GM21390 (cell line): ENCODE data around the gene CENPT.

Experiments
- ATAC-seq: cut with Tn5 transposase; IDR thresholded peaks from one replicate; pipeline ENCODE4 v1.9.1; 2021; ENCODE audit not compliant: unreplicated experiment

CENPT gene

GRCh38 chr16:67811899-67812298 is 35.6 kb downstream of the CENPT start:
- no peak for ATAC-seq

GRCh38 chr16:67807148-67807682 is 40.3 kb downstream of the CENPT start:
- ATAC-seq, result no peak

GRCh38 chr16:67806428-67807147 is 40.9 kb downstream of the CENPT start, which contains the start of the genes RANBP10 and TSNAXIP1:
TSS of gene RANBP10 (minus strand) at chr16:67806560. CDS start at chr16:67806536, 24 bp downstream.
TSS of gene TSNAXIP1 (plus strand) at chr16:67806889. CDS start at chr16:67807150, 261 bp downstream.
- ATAC-seq, result peak; percentile 92

- ATAC-seq, result no peak
Measured at GRCh38 chr16:67805718-67806427, 41.6 kb downstream of the CENPT start.

GRCh38 chr16:67804853-67805542 is 42.5 kb downstream of the CENPT start:
- ATAC-seq, result no peak

- ATAC-seq, result no peak
Measured at GRCh38 chr16:67803894-67804293, 43.6 kb downstream of the CENPT start.

- ATAC-seq, result no peak
Measured at GRCh38 chr16:67801883-67802282, 45.6 kb downstream of the CENPT start.

- no peak for ATAC-seq
Measured at GRCh38 chr16:67801241-67801640, 46.3 kb downstream of the CENPT start.

GRCh38 chr16:67800338-67800926 is 47.1 kb downstream of the CENPT start:
- ATAC-seq, result no peak

- ATAC-seq, result no peak
Measured at GRCh38 chr16:67796099-67796718, 51.3 kb downstream of the CENPT start.

- no peak for ATAC-seq
Measured at GRCh38 chr16:67790071-67790470, 57.4 kb downstream of the CENPT start.

GRCh38 chr16:67786491-67786890 is 61.0 kb downstream of the CENPT start:
- ATAC-seq, result peak; percentile 55

GRCh38 chr16:67783353-67783725 is 64.2 kb downstream of the CENPT start:
- no peak for ATAC-seq

- no peak for ATAC-seq
Measured at GRCh38 chr16:67782567-67783352, 64.7 kb downstream of the CENPT start.

GRCh38 chr16:67781565-67781921 is 66.0 kb downstream of the CENPT start:
- no peak for ATAC-seq

- ATAC-seq, result no peak
Measured at GRCh38 chr16:67780847-67781564, 66.5 kb downstream of the CENPT start.

- no peak for ATAC-seq
Measured at GRCh38 chr16:67779256-67780014, 68.1 kb downstream of the CENPT start.
